NCI-H69 (cell line): Measurements from ENCODE around the gene C5.
"Not testable (repeated sequence)": the region's sequence is repeated elsewhere in the genome, so short reads cannot be mapped to it uniquely, and the experiment has no call there.

Experiments used
- DNase-seq: peaks from one replicate; lab custom pipeline; 2025; lab: John Stamatoyannopoulos, UW

C5 gene

GRCh38 chr9:121050128-121050988 lies at the start of gene C5:
C5 (minus strand) TSS chr9:121050275; CDS start chr9:121050246, 29 bp downstream.
- DNase-seq, result no peak

DNA sequence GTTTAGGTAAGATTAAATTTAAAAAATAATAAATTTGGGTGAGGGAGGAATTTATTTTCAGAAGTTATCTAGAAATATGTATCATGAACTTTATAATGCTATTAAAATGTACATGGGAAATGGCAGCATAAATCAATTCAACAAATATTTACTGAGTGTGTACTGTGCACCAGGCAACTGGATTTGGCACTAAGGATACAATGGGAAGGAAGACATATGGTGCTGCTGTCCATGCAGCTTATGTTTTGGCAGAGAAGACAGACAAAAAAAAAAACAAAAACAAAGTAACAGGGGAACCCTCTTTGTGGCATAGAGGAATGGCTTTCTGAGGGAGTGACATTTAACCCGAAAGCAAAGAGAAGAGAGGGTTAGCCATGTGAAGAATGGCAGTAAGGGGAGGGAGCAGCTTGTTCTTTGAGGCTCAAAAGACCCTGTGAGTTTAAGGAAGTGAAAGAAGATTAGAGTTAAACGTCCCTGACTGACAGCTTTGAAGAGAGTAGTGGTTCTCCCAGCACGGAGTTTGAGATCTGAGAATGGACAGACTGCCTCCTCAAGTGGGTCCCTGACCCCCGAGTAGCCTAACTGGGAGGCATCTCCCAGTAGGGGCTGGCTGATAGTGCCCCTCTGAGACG lies 48.6 kb upstream of the C5 start:
- no peak for DNase-seq

GRCh38 chr9:121095057-121095456 lies 45.0 kb upstream of the C5 start:
- DNase-seq, result no peak

- DNase-seq, result not testable (repeated sequence)
Measured at GRCh38 chr9:121090743-121091142, 40.7 kb upstream of the C5 start.

DNA sequence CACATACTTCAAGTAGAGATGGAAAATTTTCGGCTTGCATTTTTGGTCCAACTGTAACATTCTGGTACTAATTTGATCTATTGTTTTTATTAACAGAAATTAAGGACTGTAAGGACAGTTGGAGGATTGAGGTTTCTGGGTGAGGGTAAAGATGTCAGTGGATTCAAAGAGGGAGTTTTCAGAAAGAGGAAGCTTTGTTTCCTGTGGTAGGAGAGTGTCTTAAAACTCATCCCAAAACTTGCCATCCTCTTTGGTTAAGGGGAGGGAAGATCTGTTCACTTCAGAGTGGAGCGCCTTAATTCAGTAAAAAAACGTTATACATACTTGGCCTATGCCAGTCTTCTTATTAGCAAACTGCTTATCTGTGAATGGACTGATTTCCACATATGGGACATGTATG lies 38.5 kb upstream of the C5 start:
- no peak for DNase-seq

DNA sequence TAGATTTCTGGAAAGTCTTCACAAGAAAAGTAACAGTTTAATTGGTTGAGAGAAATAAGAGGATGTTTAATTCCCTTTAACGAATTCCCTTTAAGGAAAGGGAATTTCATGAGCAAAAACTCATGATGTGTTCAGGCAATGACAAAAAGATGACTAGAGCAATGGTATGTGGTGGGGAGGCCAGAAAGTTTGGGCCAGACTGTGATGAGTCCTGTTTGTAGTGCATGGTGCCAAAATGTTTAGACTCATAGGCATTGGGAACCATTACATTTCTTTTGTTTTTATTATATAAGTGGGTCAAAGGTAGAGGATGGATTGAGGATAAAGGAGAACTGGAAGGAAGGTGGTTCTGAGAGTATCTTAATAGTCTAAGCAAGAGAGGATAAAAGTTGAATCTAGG lies 35.6 kb upstream of the C5 start:
- DNase-seq, result no peak

- no peak for DNase-seq
Measured at GRCh38 chr9:121082075-121082474, 32.0 kb upstream of the C5 start.

GRCh38 chr9:121075251-121076036 lies 25.4 kb upstream of the C5 start:
- DNase-seq, result no peak

- peak; percentile 98 for DNase-seq
Measured at GRCh38 chr9:121074370-121075250, 24.5 kb upstream of the C5 start, which contains the start of gene CNTRL. CNTRL (plus strand) TSS chr9:121074955; CDS start chr9:121088327, 13,372 bp downstream.

DNA sequence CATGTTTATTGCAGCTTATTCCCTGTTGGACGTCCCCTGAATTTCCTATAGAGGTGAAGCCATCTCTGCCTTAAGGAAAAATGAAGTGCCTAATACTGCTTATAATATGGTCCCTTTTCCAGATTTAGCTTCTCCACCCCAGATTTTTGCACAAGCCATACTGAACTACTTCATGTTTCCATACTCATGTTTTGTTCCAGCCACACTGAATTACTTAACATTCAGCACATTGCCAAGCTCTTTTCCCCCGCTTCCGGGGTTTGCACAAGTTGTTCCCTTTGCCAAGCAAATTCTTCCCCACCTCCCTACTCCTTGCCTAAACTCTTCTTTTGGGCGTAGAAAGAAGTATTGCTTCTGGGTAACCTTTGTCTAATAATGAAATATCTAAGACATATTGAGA lies 23.0 kb upstream of the C5 start:
- DNase-seq, result peak; percentile 29

DNA sequence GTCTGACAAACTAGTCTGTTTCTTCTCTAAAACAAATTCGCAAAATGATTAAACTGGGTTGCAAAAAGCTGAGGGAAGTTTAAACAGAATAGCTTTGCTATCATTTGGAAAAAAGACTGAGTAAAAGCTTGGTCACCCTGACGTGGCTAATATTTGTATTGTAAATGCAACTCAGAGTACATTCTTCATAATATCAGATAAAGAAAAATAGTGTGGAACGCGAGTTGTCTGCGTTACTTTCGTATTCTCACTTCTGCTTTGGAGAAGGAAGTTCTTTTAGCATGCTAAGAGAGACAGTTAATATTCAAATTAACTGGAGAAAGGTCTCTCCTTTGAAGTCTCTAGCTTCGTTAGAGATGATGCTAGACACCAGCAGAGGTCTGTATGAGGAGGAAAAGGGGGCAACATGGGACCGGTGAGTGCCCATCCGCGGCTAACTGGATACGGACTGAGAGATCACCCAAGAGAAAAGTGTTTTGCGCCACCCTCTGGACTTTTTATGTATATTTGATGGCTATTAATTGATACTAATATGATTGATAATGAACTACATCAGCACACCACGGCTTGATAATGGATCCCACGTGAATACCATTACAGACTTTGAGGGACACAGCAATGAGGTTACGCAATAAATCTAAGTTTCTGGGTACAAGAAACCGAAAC lies 21.8 kb upstream of the C5 start:
- peak; percentile 23 for DNase-seq

- no peak for DNase-seq
Measured at GRCh38 chr9:121071370-121071755, 21.3 kb upstream of the C5 start.

DNA sequence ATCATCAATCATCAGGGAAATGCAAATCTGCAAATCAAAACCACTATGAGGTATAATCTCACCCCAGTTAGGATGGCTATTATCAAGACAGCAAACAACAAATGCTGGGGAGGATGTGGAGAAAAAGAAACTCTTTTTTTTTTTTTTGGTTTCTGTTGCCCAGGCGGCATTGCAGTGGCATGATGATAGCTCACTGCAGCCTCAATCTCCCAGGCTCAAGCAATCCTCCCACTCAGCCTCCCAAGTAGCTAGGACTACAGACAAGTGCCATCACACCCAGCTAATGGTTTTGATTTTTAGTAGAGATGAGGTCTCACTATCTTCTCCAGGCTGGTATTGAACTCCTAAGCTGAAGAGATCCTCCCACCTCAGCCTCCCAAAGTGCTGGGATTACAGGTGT lies 19.3 kb upstream of the C5 start:
- no peak for DNase-seq

- DNase-seq, result no peak
Measured at GRCh38 chr9:121067640-121068039, 17.6 kb upstream of the C5 start.

- no peak for DNase-seq
Measured at GRCh38 chr9:121066850-121067249, 16.8 kb upstream of the C5 start.

DNA sequence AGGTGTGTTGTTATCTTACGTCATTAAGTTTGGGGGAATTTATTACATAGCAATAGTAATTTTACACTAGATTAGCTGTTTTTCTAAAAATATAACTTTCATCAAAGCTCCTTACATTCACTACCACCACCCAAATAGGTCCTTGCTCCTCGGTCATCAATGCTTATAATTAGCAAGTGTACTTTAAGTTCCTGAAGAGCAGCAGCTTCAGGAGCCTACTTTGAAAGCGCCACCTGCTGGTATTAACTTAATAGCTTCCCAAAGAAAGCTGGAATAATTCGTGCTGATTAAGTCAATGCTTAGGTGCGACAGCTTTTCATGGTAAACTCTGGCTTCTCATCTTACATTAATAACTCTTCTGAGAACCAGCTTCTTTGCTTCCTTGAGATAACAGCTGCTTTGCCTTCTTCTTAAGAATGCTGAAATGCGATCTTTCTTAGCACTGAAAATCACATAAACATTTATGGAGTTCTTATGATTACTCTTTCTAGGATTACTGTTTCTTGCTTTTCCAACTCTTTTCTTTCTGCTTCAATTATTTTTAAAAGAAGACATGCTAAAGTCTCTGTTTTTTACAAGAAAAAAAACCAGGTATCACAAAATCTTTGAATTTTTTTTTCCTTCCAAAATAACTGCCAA lies 10.0 kb upstream of the C5 start:
- peak; percentile 84 for DNase-seq

- DNase-seq, result no peak
Measured at GRCh38 chr9:121059513-121059912, 9.4 kb upstream of the C5 start.

GRCh38 chr9:121057821-121058220 lies 7.7 kb upstream of the C5 start:
- DNase-seq, result no peak

DNA sequence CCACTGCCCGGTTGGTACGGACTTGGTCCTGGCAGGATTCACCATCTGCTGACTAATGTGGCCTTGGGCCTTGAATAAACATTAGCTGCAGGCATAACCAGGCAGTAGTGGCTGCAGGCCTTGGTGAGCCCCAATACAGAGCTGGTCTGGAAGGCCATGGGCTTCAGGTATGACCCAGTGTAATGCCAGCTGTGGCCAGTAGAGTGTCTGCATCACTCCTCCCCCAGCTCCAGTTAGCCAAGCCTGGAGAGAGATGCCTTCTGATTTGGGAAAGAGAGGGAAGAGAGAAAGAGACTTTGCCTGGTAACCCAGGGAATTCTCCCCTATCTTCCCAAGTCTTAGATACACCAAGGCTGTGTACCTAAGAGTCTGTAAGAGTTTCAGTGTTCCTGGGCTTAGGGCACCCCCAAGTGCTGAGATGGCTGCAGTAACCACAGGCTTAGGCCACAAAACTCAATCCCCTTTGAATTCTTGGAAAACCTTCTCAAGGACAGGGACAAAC lies 5.6 kb upstream of the C5 start:
- peak; percentile 15 for DNase-seq

DNA sequence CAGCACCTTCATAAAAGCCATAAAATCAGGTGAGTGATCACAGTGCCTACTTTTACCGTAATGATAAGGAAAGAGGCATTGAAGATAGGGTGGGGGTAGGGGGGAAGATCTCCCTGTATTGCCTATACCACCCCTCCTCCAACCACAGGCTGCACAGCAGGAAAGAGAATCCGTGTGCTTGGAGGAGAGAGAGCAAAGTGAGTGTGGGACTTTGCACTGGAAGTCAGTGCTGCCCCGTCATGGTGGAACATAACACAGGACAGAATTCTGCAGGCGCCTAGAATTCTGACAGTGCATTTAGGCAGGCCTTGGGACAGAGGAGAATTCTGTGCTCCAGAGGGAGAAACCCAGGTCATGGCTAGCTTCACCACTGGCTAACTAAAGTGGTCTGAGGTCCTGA lies 3.5 kb upstream of the C5 start:
- no peak for DNase-seq
